GM10266 (cell line): ENCODE measurements around the gene FOXN3.

Source experiments
- DNase-seq: peaks from one replicate; pipeline ENCODE4 v3.0.0; 2012; ENCODE audit errors: extremely low spot score
- CTCF ChIP-seq: IDR thresholded peaks from 2 replicates; pipeline ENCODE4 v1.5.1; 2012; ENCODE audit warnings: mild to moderate bottlenecking, low read depth; ENCODE audit not compliant: control insufficient read depth, insufficient read depth; ENCODE audit errors: missing control alignments

FOXN3 gene

GRCh38 chr14:89264196-89264800, 152.7 kb downstream of the FOXN3 start:
- no peak for DNase-seq
- no peak for TF ChIP-seq CTCF

DNA sequence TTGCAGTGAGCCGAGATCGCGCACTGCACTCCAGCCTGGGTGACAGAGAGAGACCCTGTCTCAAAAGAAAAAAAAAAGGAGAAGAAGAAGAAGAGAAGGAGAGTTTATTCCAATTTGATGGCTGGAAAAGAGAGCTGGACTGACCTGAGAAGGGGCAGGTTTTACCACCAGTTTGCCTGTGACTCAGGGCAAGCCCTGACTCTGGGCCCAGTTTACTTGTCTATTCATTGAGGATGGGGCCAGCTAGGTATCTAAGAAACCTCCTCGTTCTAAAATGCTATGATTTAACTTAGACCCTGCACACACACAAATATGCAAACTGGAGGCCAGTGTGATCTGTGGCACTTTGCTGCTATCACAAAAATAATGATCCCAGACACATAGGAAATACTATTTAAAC, 155.0 kb downstream of the FOXN3 start:
- no peak for DNase-seq
- no peak for TF ChIP-seq CTCF

DNA sequence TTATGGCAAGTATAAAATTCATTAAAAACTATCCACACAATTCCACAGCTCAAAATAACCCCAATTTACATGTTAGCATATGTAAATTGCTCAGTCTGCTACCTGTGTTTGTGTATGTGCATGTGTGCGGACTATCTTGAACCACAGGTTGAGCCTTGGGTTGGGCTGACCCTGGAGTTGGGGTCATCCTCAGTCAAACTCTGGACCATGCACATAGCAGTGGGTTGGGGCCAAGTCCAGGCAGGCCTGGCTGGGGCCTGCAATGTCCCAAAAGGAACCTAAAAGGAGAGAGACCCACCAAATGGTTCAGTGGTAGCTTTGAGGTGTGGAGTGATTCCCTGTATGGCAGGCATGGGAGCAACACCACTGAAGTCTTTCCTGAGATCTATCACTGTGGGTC, 156.1 kb downstream of the FOXN3 start:
- no peak for DNase-seq
- TF ChIP-seq CTCF: no peak

- no peak for DNase-seq
- TF ChIP-seq CTCF: no peak
Observed at GRCh38 chr14:89259951-89260609, 157.0 kb downstream of the FOXN3 start.

DNA sequence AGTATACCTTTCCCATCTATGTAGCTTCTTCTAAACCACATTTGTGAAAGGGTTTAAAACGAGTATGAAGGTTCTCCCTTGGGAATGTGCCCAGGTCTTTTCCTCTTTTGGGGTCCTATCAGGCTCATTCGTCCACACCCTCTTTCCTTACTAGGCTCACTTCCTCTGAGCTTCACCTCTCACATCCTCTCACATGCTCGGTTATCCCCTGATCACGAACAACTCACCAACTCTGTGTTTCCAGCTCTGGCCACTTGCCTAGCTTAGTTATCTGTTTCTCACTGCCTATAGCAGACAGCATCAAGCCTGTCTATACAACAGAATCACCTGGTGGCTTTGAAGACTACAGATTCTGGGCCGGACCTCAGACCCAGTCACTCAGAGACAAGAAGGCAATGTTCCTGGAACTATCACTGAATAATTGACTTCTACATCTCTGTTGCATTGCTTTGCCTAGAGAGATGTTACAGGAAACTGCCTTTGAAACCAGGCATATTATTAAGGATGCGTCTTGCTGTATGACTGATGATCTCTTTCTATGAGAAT, 158.2 kb downstream of the FOXN3 start:
- DNase-seq: no peak
- TF ChIP-seq CTCF: no peak

DNA sequence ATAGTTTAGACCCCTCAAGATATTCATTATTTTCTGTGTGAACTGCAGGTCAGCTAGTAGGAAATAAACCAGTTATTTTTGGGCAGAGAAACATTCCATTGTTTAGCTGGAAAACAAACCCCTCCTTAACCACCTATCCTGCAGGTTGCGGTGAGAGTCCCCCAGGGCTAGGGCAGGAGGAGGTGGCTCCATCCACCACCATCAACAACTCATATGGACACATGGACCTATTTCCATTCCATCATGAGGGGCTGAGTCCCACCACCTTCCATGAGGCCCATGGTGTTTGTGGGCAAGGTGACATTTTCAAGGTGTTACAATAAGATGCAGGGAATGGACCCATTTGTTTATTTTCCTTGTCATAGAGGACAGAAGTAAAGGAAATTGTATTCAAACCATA, 160.1 kb downstream of the FOXN3 start:
- no peak for DNase-seq
- TF ChIP-seq CTCF: no peak

GRCh38 chr14:89256283-89256682, 160.8 kb downstream of the FOXN3 start:
- DNase-seq: no peak
- TF ChIP-seq CTCF: no peak
